NCI-H1930 (cell line): ENCODE data around the gene BHLHE40.

Source experiments
- DNase-seq, 2 experiments: peaks; one replicate each; lab custom pipeline; 2025; lab: John Stamatoyannopoulos, UW

Gene BHLHE40

DNA sequence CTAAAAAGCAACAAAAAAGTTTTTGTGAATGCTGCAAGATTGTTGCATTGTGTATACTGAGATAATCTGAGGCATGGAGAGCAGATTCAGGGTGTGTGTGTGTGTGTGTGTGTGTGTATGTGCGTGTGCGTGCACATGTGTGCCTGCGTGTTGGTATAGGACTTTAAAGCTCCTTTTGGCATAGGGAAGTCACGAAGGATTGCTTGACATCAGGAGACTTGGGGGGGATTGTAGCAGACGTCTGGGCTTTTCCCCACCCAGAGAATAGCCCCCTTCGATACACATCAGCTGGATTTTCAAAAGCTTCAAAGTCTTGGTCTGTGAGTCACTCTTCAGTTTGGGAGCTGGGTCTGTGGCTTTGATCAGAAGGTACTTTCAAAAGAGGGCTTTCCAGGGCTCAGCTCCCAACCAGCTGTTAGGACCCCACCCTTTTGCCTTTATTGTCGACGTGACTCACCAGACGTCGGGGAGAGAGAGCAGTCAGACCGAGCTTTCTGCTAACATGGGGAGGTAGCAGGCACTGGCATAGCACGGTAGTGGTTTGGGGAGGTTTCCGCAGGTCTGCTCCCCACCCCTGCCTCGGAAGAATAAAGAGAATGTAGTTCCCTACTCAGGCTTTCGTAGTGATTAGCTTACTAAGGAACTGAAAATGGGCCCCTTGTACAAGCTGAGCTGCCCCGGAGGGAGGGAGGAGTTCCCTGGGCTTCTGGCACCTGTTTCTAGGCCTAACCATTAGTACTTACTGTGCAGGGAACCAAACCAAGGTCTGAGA is 4.7 kb downstream of the BHLHE40 start:
- DNase-seq, result no peak

DNA sequence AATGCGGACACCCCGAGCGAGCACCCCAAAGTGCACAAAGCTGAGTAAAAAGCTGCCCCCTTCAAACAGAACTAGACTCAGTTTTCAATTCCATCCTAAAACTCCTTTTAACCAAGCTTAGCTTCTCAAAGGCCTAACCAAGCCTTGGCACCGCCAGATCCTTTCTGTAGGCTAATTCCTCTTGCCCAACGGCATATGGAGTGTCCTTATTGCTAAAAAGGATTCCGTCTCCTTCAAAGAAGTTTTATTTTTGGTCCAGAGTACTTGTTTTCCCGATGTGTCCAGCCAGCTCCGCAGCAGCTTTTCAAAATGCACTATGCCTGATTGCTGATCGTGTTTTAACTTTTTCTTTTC is 5.3 kb downstream of the BHLHE40 start:
- no peak for DNase-seq

DNA sequence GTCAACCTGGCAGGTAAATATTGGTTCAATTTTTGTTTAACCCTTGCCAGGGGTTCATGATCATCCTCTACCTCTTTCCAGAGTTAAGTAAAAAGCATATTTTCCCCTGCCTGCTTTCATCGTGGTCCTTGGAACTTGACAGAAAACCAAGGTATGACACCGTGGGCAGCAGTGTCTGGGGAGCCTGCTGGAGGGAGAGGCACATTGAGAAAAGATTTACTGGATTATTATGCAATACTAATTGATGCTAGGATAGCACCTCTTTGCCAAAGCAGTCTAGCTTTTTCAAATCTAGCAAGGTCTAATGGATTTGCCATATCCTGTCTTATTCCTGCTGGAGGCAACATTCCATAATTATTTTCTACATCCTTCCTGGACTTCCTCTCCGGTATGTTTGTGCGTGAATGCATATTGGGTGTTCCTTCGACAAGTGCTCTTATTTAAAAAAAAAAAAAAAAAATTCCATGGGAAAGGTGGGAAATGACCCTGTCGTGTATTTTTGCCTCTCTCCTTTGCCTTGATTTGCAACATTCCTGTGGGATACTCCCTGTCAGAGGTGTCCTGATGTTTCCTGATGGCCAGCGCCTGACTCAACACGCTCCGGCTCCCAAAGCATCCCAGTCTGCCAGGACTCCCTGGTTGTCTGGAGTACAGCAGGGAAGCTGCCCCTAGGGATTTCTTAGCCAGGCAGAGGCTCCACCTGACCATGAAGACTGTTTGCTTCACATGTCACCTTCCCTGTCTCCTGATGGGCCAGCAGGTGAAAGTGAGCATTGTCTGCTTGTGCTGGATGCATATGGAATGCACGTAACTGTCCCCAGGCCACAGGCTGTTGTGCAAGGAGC is 6.3 kb downstream of the BHLHE40 start:
- DNase-seq, result peak in 1 of 2 experiments; percentile 56

DNA sequence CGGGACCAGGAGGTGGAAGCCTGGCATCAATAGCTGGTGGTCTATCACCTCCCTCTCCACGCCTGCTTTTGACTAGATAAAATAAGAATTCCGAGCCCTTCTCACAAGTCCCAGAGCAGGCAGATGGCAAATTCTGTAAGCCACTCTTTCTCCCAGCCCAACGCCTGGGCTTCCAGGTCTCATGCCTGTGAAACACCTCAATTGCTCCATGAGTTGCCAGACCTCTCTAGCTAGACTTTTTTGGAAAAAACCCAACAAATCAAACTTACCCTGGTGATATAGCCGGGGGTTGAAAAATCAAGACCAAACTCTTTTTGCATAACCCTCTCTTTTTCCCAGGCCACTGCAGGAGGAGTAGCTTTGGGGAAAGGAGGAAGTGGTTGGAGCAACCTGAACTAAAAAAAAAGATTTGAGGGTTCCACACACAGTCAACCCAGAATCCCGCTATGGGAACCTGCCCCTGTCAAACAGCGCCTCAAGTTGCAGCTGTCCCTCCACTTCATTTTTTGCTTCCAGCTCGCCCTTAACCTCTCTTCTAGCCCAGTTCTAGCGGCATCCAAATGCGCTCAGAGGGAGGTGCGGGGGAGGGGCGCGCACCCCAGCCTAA is 7.0 kb downstream of the BHLHE40 start:
- DNase-seq, result no peak

DNA sequence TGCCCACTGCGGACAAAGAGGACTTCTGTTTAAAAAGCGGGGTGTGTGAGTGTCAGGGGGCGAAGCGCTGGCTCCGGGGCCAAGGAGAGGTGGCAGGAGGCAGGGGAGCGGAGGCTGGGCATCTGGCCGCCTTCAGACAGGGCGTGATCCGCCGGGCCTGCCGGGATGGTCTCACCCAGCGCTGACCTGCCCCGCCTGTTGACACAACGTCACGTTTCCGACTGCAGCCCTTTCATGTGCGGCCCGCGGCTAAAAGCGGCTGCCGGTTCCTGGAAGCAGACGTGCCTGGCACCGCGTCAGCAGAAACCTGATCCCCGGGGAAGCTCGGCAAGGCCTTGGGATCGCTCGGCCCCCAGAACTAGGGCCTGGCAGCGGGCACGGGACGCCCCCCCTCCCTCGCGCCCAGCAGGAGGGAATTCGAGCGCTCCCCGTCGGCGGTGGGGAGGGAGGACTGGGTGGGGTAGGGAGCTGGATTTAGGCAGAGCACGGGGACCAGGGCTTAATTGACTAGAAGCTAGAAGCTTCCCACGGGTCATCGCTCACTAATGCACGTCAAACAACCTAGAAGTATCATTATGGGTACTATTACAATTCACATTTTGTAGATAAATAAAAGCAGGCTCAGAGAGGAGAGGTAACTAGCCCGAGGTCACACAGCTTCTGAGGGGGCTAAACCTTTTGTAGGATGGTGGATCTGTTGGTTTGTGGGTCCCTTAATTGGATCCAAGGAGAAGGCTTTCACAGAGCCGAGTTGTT is 7.7 kb downstream of the BHLHE40 start:
- peak; percentile 60 to 86 for DNase-seq

DNA sequence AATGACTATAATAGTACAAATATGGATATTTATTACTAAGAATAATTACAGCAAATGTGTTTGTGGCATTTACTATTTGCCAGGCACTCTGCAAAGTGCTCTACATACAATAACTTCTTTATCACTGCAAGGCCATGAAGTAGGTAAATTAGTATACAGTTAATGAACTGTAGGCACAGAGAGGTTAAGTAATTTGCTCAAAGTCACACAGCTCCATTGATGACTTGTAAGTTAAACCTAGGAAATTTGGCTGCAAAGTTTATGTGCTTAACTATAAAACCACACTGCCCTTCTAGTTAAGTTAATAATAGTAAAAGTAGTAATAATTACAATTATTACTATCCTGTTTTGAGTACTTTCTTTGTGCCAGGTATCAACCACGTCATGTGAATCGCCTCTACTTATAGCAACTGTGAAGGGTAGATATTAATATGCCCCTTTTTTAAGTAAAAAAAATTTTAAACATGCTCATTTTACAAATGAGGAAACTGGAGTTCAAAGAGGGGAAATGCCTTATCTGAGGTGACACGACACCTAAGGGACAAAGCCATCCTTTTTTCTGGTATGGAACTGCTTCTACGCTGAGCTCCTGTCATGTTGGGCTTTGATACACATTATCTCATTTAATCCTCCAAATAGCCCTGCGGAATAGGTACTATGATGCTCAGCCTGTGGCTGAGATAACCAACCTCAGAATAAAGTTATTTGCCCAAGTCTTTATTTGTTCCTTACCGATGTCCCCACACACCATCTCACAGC is 8.5 kb downstream of the BHLHE40 start:
- DNase-seq, result no peak

DNA sequence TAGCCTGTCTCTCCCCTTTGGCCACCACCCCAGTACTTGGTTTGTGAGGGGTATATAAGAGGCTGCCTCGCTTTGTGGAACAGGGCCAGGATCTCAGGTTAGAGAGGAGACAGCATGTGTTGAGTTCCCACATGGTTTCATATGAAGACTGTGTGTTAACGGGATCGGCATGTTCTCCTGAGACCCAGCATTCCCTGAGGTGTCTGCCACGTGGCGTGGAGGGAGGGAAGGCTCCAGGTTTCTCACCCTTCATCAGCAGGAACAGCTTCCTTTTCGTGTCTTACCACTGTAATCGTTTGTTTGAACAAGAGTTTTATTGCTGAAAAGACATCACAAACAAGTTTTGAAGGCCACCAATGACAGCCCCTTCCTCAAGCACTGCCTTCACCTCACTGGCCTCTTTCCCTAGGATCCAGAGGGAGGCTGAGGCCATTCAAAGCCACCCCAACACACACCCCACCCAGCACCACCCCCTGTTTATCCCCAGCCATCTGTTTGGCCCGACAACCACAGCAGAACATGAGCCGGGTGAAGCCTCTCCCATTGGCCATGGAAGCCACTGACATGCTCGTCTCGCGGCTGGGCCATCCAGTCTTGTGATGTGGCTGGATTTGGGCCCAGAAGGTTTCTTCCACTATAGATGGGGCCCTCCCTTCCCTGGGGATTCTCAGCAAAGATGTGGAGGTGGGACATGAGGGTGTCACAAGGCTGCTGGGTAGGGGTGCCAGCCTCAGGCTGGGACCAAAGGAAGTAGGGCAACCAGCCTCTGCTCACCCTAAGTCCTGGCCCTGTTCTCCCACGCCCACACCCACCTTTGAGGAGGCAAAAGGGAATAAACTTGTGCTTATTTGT is 10.0 kb downstream of the BHLHE40 start:
- DNase-seq, result no peak

DNA sequence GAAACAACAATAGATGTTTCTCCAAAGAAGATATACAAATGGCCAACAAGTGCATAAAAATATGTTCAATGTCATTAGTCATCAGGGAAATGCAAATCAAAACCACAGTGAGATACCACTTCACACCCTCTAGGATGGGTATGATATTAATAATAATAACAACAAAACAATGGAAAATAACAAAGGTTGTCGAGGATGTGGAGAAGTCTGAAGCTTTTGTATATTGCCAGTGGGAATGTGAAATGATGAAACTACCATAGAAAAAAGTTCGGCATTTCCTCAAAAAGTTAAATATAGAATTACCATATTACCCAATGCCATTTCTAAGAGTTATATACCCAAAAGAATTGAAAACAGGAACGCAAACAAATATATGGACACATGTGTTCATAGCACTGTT is 10.8 kb downstream of the BHLHE40 start:
- no peak for DNase-seq

DNA sequence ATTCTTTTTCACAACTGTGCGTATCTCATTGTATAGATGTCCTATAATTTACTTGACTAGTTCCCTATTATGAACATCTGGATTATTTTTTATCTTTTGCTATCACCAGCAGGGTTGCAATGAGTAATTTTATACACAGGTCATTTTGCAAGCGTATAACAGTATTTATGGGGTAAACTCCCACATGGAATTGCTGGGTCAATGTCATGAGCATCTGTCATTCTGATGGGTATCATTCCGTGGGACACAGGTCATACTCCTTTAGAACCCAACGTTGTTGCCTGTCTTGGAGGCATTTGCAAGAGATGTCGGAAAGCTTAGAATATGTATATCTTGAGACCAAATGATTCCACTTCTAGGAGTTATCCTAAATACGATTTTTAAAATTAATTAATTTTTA is 12.9 kb downstream of the BHLHE40 start:
- DNase-seq, result no peak

DNA sequence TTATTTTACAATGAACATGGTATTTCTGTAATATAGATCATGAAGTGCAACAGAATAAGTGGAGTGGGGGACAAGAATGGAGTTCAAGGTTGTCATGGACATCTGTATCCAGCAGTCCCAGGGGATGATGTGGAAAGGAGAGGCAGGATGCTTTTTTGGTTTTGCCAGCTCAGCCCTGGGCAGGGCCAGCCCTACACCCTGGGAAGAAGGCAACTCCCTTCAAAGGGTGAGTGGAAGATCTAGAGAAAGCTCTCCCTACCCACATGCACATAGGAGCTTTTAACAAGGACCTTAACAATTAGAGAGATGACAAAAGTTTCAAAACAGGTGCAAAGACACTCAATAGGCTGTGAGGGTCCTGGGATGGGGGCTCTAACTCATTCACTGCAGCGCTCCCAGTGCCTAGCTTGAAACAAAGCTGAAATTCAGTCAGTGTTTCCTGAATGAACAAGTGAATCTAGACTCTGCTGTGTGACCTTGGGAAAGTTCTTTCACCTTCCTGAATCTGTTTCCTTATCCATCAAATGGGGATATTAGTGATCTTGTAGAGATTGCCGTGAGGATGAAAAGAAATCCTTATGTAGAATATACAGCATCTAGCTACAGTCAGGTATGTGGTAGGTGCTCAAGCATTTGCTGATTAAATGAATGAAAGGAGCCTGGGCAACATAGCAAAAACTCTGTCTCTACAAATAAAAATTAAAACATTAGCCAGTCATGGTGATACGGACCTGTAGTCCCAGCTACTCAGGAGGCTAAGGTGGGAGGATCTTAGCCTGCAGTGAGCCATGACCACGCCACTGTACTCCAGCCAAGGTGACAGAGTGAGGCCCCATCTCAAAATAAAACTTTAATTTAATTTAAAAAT is 14.3 kb downstream of the BHLHE40 start:
- DNase-seq, result no peak

DNA sequence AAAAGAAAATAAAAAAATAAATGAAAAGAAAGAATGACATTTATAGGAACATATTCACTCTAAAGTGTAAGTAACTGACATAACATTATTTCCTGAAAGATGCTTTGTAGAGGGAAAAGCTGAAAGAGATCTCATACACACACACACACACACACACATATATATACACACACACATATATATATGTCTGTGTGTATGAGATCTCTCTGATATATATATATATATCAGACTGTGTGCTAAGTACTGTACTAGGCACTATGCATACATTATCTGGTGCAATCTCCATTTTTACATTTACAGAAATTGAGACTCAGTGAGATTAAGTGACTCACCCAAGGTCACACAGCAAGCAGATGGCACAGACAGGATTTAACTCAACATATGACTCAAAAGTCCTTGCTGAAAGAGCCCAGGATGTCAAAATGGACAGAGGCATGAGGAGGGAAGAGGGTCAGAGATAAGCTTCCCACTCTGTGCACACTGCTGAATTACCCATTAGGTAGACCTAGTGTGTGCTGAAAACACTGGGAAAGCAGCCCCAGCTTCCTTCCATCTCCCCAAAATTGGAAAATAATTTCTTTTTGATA is 15.0 kb downstream of the BHLHE40 start:
- no peak for DNase-seq

DNA sequence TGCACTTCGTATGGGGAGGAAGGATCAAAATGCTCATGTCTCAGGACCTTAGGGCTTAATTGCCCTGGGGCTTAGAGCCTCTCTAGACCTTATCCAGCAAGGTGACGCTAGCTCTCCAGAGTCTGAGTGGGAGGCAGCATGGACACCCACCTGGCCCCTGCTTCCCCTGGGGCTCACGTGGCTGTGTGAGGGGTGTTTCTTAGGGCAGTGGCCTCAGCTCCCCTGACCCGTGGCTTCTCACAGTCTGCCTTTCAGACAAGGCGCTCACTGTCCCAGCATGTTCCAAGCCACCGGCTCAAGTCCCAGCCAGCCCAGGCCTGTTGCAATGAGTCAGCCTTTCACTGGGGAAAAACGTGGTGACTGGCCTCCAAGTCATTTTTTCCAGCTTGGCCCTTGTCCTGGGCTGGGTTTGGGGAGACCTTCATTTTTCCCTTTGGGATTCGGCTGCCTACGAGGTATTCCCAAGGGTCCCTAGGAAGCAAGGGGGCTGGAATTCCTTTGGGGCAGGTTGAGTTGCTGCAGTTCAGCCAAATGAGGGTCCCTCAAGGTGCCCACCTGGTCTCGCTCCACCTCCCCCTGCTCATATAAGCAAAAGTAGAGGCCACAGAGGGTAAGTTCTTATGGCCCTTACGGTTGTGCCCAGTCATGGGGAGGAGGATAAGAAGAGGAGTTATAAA is 15.7 kb downstream of the BHLHE40 start:
- DNase-seq, result no peak

DNA sequence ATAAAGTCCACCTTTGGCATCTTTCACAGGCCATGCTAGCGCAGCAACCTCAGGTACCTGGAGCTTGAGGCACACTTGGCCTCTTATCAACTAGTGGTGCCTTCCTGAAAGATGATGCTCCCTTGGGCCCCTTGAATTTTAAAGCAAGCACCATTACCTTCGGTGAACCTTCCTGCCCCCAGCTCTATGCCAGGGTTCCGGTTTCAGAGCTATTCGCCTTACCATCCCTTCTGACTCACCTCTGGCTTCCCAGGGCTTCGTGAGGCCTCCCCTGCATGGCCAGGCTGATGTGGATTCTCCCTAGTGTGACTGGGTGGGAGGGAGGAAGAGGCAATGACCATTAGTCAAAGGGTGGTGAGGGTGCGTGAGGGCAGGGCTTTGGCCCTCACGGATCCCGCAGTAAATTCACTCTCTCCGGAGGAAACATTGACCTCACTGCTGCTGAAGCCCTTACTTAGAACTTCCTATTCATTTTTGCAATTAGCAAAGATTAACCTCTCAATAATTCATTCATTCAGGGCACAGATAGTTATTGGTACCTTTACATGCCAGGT is 16.3 kb downstream of the BHLHE40 start:
- no peak for DNase-seq

DNA sequence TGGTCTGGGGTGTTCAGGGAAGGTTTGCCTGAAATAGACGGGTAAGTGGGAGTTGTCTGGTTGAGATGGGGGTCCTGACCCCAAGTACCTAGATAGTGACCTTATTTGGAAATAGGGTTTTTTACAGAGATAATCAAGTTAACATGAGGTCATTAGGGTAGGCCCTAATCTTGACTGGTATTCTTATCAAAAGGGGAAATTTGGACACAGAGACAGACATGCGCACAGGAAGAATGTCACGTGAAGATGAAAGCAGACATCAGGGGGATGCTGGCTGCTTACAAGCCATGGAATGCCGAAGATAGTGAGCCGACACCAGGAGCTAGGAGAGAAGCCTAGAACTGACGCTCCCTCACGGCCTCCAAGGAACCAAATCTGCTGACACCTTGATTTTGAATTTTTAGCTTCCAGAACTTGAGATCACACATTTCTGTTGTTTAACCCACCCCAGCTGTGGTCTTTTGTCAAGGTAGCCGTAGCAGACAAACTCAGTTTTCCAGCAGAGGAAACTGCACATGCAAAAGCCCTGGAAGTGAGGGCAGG is 17.1 kb downstream of the BHLHE40 start:
- no peak for DNase-seq

DNA sequence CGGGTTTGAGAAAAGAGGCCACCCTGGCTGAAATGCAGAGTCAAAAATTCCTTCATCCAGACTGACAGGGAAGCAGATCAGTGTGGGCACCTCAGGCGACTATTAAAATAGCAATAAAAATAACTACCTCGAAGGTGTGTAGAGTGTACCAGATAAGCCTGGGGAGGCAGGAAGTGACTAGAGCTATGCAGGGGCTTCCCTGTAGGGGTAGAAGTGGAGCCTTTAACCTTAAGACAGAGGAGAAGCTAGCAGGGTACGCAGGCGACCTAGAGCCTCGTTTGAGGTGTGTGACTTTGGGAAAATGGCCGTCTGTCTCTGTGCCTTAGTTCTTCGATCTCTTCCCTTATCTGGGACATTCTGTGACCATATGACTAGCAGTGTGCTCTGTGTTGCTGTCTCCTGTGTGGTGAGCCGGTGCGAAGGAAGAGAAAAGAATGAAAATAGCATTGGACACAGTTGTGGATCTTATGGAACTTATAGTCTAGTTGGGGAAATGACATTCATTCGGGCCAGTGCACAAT is 17.6 kb downstream of the BHLHE40 start:
- no peak for DNase-seq

DNA sequence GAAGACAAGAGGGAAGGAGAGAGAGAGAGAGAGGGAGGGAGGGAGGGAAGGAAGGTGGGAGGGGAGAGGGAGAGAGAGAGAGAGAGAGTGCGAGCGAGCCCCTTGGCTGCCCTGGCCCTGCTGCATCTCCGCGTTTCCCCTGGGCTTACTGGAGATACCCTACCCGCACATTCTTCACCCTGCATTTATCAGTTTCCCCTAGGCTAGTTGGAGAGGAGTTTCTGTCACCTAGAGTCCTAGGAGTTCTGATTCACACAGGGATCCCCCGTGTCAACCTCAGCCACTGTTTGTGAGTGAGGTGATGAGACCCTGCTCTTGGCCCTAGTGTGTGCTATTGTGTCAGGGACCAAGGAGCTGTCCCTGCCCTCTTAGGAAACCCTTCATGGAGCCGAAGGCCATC is 18.7 kb downstream of the BHLHE40 start:
- no peak for DNase-seq

DNA sequence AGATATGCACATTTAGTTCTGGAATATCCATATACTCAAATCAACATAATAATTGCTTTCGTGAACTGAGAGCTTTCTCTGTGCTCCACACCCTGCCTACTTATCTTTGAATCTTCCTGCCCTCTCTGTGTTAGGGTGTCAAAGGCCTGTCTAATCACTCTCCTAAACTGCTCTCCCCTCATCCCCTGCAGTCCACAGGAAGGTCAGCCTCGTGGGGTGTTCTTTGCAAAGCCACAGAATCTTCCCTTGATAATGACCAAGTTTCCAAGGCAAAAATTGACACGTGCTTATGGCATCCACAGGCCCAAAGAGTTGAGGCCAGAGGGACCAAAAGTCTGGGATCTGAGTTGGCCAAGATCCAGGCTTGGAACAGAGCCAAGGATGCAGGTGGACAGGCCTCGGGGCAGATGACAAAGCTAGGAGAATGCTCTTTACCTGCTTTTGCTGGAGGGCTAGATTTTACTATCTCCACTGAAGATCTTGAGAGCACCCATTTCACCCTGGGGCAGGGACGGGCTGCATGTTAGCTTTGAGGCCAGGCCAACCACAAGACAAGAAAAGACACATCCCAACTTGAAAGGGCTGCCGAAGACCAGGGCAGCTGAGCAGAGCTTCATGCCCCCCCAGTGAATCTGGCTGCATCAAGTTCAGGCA is 20.4 kb downstream of the BHLHE40 start:
- DNase-seq, result no peak
